ENCODE results near the gene COL6A1.

DNA sequence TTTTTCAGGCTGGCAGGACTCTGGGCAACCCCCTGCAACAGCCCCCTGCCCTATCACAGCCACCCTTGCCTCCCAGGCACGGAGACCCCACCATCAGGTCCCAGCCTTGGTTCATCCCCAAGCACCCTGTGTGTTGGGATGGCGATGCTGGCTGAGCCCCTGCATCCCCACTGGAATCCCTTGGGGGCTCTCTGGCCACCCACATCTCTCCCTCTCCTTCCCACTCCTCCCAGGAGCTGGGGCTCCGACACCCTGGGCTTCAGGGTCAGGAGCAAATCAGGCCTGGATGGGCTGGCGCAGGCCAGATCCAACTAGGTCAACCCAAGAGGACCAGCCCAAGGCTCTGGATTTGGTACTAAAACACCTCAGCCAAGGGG is 25.9 kb downstream of the COL6A1 start:
- TF ChIP-seq POLR2A (IDR thresholded peaks at IDR 0.05; ENCODE audit: low read depth, low read length) = no peak
- TF ChIP-seq, protein P1, sequence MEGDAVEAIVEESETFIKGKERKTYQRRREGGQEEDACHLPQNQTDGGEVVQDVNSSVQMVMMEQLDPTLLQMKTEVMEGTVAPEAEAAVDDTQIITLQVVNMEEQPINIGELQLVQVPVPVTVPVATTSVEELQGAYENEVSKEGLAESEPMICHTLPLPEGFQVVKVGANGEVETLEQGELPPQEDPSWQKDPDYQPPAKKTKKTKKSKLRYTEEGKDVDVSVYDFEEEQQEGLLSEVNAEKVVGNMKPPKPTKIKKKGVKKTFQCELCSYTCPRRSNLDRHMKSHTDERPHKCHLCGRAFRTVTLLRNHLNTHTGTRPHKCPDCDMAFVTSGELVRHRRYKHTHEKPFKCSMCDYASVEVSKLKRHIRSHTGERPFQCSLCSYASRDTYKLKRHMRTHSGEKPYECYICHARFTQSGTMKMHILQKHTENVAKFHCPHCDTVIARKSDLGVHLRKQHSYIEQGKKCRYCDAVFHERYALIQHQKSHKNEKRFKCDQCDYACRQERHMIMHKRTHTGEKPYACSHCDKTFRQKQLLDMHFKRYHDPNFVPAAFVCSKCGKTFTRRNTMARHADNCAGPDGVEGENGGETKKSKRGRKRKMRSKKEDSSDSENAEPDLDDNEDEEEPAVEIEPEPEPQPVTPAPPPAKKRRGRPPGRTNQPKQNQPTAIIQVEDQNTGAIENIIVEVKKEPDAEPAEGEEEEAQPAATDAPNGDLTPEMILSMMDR (IDR thresholded peaks at IDR 0.05; ENCODE audit: extremely low read depth in 1 of 2, insufficient read depth in 1 of 2, low read depth in 1 of 2, low read length in 2 of 2) = no peak
- TF ChIP-seq, protein P2, sequence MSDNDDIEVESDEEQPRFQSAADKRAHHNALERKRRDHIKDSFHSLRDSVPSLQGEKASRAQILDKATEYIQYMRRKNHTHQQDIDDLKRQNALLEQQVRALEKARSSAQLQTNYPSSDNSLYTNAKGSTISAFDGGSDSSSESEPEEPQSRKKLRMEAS (IDR thresholded peaks at IDR 0.05; ENCODE audit: insufficient read depth, insufficient read length) = no peak
- TF ChIP-seq EZH2 (IDR thresholded peaks at IDR 0.05; ENCODE audit: borderline replicate concordance, low read depth, low read length, severe bottlenecking) = no peak
- TF ChIP-seq FOS (IDR thresholded peaks at IDR 0.05; ENCODE audit: borderline replicate concordance, insufficient read depth, low read length) = no peak

All from endothelial cell of umbilical vein (primary cell).